ENCODE results near the gene JAKMIP1. TPM values are rescaled to one million over a fixed set of nuclear protein-coding genes. Genes with fewer than 3 reads are reported as not detected.

The JAKMIP1 gene
- total RNA-seq, 1 donor from 2014 or later: 0.13 TPM

DNA sequence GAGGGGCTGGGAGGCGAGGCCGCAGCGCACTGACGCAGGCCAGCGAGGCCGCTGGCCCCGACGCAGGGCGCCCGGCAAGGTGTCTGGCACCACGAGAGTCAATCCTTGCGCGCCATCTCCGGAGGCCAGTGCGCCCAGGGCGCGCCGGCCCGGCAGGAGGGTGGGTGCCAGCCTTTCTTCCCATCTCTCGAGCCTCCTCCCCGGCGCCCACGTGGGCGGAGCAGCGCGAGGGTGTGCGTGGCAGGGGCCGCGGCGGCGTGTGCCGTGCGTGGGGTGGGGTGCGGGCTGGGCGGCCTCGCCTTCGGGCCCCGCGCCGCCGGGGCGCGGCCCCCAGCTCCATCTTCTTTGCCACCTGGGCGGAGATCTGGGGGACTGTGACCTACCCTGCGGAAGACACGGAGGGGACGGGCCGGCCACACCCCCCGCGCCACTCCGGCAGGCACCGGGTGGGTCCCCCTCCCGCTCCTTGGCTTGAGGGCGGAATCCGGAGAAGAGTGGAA is 877 bp downstream of the JAKMIP1 start:
- intact Hi-C loops (cut with micrococcal nuclease): no loop called here
- Mint-ChIP-seq H3K9me3 (peaks cover 7% of the 10 kb centered on the region), H3K27me3 (peaks cover 32% of the 10 kb centered on the region), H3K4me1 (peaks cover 21% of the 10 kb centered on the region), H3K4me3 (peak overlapping the region; percentile 72), H3K36me3 (ENCODE audit: low read depth) (no peaks in the 10 kb centered on the region), H3K27ac (no peak overlapping the region)
- ATAC-seq (ENCODE audit: low read depth) (no peak), DNase-seq (no peak)
- TF ChIP-seq, protein P1, sequence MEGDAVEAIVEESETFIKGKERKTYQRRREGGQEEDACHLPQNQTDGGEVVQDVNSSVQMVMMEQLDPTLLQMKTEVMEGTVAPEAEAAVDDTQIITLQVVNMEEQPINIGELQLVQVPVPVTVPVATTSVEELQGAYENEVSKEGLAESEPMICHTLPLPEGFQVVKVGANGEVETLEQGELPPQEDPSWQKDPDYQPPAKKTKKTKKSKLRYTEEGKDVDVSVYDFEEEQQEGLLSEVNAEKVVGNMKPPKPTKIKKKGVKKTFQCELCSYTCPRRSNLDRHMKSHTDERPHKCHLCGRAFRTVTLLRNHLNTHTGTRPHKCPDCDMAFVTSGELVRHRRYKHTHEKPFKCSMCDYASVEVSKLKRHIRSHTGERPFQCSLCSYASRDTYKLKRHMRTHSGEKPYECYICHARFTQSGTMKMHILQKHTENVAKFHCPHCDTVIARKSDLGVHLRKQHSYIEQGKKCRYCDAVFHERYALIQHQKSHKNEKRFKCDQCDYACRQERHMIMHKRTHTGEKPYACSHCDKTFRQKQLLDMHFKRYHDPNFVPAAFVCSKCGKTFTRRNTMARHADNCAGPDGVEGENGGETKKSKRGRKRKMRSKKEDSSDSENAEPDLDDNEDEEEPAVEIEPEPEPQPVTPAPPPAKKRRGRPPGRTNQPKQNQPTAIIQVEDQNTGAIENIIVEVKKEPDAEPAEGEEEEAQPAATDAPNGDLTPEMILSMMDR (IDR thresholded peaks at IDR 0.05): no peak
- ChIA-PET CTCF (no interaction called here), POLR2A (no interaction called here)

DNA sequence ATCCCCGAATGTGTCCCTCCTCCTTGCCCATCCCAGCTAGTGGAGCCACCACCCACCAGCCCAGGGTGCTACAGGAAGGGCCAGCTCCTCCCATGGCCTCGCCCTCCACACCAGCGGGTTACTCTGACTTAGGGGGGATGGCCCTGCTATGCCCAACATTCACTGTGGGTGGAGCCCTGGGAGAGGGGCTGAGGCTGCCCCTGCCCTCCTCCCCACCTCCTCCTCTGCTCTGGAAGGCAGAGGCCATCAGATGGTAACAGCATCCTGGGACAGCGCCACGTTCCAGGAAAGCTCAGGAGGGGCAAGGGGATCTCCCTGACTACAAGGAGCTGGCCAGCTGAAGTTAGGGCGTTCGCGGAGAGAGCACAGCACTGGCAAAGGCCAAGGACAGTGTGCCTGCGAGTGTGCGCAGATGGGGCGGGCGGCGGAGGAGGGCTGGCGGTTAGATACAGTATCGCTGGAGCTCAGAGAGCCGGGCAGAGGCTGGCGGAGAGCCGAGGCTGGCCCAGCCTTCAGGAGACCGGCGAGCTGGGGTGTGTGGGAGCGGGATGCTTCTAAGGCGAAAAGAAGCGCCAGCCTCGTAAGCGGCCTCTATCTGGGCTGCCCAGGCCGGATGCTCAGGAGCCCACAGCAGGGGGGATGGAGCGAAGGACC is 1.5 kb downstream of the JAKMIP1 start:
- H3K4me3 Mint-ChIP-seq: peak overlapping the region; percentile 72
- peaks cover 7% of the 10 kb centered on the region for H3K9me3 Mint-ChIP-seq
- CTCF ChIA-PET: no interaction called here
- ATAC-seq (ENCODE audit: low read depth) (no peak), DNase-seq (no peak)
- H3K27ac Mint-ChIP-seq: no peak overlapping the region
- peaks cover 21% of the 10 kb centered on the region for H3K4me1 Mint-ChIP-seq
- intact Hi-C loops (cut with micrococcal nuclease): no loop called here
- no peaks in the 10 kb centered on the region for H3K36me3 Mint-ChIP-seq (ENCODE audit: low read depth)
- peaks cover 32% of the 10 kb centered on the region for H3K27me3 Mint-ChIP-seq
- POLR2A ChIA-PET: no interaction called here
- TF ChIP-seq, protein P1 (IDR thresholded peaks at IDR 0.05): no peak

DNA sequence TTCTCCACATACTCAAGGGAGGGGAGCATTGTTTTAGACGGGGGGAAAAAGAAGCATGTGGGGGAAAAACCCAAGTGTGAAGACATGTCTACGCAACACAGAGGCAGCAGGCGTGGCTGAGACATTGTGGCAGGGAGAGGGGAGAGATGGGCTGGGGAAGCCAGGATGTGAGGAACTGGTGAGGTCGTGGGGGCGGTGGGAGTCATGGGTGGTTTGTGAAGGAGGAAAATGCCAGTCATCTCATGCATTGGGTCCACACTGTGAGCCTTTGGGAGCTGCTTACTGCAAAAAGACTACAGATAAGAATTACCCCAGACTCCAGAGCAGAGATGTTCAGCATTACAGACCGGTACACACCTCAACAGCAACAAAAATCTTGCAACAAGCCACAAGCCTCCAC is 2.1 kb downstream of the JAKMIP1 start:
- Mint-ChIP-seq H3K9me3 (peaks cover 7% of the 10 kb centered on the region), H3K27me3 (peaks cover 32% of the 10 kb centered on the region), H3K4me1 (peaks cover 21% of the 10 kb centered on the region), H3K27ac (no peak overlapping the region), H3K4me3 (peak overlapping the region; percentile 72), H3K36me3 (ENCODE audit: low read depth) (no peaks in the 10 kb centered on the region)
- ATAC-seq (ENCODE audit: low read depth) (no peak), DNase-seq (no peak)
- intact Hi-C loops (cut with micrococcal nuclease): no loop called here
- CTCF ChIA-PET: no interaction called here
- TF ChIP-seq, protein P1 (IDR thresholded peaks at IDR 0.05): no peak
- POLR2A ChIA-PET: no interaction called here

DNA sequence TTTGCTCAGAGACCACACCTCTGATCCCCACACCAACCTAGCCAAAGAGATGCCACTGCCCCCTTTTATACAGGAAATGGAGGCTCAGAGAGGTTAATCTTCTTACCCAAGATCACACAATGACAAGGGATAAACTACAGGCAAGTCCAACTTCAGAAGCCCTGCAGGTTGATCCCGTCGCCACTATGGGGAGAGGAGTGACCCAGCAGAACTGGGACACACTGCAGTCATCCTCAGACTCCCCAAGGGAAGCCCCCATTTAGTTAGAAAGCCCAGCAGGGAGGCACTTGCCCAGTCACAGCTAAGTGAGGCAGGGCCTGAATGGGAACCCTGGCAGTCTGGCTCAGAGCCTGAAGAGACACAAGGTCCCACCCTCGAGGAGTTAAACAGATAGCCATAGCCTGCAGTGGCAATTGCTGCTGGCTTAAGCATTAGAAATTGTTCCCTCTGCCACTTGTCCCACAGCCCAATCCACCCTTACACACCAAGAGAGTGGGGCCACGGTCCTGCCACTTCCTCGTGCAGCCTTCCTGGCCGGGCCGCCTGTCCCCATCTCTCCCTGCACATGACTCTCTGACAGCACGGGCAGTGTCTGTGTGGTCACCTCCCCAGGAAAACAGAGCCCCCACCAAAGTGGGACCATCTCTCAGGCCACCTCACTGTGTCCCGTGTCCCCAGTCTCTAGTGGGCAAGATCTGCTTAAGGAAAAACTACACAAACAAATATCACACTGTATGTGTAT is 2.7 kb downstream of the JAKMIP1 start:
- Mint-ChIP-seq H3K9me3 (peaks cover 7% of the 10 kb centered on the region), H3K36me3 (ENCODE audit: low read depth) (no peaks in the 10 kb centered on the region), H3K27me3 (peaks cover 35% of the 10 kb centered on the region), H3K4me1 (peaks cover 21% of the 10 kb centered on the region), H3K27ac (no peak overlapping the region), H3K4me3 (peak overlapping the region; percentile 25)
- ChIA-PET POLR2A (no interaction called here), CTCF (no interaction called here)
- DNase-seq: no peak
- TF ChIP-seq, protein P1 (IDR thresholded peaks at IDR 0.05): no peak
- ATAC-seq (ENCODE audit: low read depth): no peak
- intact Hi-C loops (cut with micrococcal nuclease): no loop called here

DNA sequence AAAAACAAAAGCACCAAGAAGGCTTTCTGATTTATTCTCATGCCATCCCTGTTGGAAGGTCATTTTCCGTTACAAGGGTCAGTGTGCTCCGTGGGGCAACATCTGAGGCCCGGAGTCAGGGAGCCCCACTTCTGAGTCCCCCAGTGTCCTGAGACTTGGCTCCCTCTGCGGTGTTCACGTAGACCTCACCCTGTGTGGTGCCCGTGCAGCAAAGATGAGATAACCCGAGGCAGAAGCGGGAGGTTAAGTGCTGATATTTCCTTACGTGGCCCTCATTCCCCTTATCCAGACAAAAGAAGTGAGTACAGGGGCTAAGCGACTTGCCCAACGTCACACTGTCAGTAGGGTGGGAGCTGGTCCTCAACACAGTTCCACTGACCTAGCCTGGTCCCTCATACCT is 3.5 kb downstream of the JAKMIP1 start:
- peaks cover 35% of the 10 kb centered on the region for H3K27me3 Mint-ChIP-seq
- intact Hi-C loops (cut with micrococcal nuclease): no loop called here
- no peaks in the 10 kb centered on the region for H3K36me3 Mint-ChIP-seq (ENCODE audit: low read depth)
- H3K27ac Mint-ChIP-seq: no peak overlapping the region
- TF ChIP-seq, protein P1 (IDR thresholded peaks at IDR 0.05): no peak
- no peak for DNase-seq
- ATAC-seq (ENCODE audit: low read depth): no peak
- peaks cover 21% of the 10 kb centered on the region for H3K4me1 Mint-ChIP-seq
- ChIA-PET CTCF (no interaction called here), POLR2A (no interaction called here)
- H3K9me3 Mint-ChIP-seq: peaks cover 6% of the 10 kb centered on the region
- no peak overlapping the region for H3K4me3 Mint-ChIP-seq

Data from activated B cell treated with CpG ODN at 0.5 μM for 24 hours (primary cell).